ENCODE results near the gene FAM8A1.

Gene FAM8A1

GRCh38 chr6:17600527-17601385, 654 bp downstream of the FAM8A1 start:
- DNase-seq (ENCODE audit: low read depth in 2 of 2): no peak

GRCh38 chr6:17601386-17601703, 1.2 kb downstream of the FAM8A1 start:
- no peak for DNase-seq (ENCODE audit: low read depth in 2 of 2)

DNA sequence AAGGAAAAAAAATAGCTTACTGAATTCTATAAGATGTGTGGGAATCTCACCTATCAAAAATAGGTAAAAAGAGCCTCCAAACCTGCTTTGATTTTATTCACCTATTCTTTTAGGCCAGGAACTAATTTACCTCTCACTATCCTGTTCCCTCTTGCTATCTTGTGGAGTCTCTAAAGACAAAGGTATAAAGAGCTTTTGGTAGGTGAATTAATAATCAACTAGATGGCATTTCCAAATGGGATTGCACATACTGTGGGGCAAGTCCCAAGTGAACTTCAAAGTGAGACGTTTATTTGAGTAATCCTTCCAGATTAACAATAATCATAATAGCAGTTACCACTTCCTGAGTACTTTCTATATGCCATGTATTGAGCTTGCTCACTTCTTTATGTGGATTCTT, 2.8 kb downstream of the FAM8A1 start:
- DNase-seq (ENCODE audit: low read depth in 2 of 2): no peak

DNA sequence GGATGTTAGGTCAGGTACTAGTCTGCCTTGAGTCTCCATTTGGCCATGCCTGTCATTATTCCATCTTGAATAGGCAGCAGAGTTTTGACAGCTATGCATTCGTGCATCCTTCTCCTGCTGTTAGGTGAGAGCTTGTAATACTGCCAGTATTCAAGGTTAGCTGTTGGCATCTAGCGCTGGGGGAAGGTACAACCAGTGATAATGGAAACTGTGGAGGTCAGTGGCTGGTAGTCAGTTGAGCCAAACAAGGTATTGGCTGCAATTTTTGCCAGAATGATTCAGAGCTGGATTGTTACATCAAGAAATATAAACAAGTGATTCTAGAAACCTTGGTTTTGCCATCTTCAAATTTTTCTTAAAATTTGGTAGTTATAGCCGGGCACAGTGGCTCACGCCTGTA, 6.5 kb downstream of the FAM8A1 start:
- DNase-seq (ENCODE audit: low read depth in 2 of 2): no peak

- no peak for DNase-seq (ENCODE audit: low read depth in 2 of 2)
Measured at GRCh38 chr6:17610835-17611234, 10.7 kb downstream of the FAM8A1 start.

DNA sequence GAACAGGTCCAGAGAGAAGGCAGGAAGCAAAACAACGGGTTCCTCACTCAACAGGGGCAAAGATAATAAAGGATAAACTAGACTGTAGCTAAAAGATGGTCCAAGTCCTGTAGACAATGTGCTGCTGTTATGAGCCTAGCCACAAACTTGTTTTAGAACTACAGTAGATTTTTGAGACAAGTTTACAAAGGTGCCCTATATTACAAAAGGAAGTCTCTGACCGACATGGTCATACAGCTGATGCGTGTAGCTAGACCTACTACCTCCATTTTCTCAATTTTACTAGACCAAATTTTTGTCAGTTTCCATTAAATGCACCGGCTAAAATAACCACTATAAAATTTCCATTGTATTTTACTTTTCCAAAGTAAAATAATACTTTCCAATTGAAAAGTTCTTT, 11.9 kb downstream of the FAM8A1 start:
- no peak for DNase-seq (ENCODE audit: low read depth in 2 of 2)

DNA sequence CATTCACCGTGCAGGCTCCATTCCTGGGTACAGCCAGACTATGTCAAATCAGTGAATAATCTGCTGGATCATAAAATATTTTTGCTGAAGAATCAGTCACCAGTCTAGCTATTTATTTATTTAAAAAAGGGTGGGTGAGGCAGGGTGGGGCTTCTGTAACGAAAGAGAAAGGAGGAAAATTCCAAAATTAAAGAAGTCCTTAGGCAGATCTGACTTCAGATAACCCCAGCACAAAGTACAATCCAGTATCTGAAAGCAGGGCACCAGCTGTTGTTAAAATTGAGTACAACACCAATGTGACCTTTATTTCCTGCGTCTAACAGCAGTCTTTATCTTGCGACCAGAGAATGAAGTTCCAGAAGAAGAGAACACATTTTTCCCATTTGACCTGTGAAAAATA, 15.7 kb downstream of the FAM8A1 start:
- no peak for DNase-seq (ENCODE audit: low read depth in 2 of 2)

GRCh38 chr6:17621003-17621402, 20.9 kb downstream of the FAM8A1 start:
- DNase-seq (ENCODE audit: low read depth in 2 of 2): no peak

DNA sequence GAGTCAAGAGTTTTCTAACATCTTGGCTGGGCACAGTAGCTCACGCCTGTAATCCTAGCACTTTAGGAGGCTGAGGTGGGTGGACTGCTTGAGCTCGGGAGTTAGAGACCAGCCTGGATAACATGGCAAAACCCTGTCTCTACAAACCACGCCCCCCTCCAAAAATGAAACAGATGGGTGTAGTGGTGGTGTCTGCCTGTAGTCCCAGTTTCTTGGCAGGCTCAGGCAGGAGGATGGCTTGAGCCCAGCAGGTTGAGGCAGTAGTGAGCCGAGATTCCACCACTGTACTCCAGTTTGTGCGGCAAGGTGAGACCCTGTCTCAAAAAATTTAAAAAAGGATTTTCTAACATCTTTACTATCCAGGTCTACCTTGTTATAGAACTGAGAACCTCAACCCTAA, 22.0 kb downstream of the FAM8A1 start:
- no peak for DNase-seq (ENCODE audit: low read depth in 2 of 2)

GRCh38 chr6:17624396-17624795, 24.3 kb downstream of the FAM8A1 start:
- DNase-seq (ENCODE audit: low read depth in 2 of 2): no peak

- no peak for DNase-seq (ENCODE audit: low read depth in 2 of 2)
Measured at GRCh38 chr6:17628873-17629272, 28.8 kb downstream of the FAM8A1 start.

- no peak for DNase-seq (ENCODE audit: low read depth in 2 of 2)
Measured at GRCh38 chr6:17629824-17630510, 29.9 kb downstream of the FAM8A1 start.

DNA sequence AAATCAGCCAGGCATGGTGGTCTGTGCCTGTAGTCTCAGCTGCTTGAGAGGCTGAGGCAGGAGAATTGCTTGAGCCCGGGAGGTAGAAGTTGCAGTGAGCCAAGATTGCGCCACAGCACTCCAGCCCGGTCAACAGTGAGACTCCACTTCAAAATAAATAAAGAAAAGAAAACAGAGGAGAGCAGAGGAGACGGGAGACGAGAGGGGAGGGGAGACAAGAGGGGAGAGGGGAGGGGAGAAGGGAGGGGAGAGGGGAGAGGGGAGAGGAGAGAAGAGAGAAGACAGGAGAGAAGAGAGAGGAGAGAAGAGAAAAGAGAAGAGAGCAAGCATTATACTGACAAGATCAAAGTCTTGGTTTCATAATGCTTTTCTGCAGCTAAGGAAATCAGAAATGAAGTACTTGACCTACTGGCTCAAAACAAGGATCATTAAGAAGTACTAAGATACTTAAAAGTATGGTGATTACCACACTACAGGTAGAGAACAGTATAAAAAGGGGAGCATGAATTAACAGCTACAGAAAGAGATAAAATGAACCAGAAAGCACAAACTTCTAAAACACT, 30.5 kb downstream of the FAM8A1 start:
- no peak for DNase-seq (ENCODE audit: low read depth in 2 of 2)

DNA sequence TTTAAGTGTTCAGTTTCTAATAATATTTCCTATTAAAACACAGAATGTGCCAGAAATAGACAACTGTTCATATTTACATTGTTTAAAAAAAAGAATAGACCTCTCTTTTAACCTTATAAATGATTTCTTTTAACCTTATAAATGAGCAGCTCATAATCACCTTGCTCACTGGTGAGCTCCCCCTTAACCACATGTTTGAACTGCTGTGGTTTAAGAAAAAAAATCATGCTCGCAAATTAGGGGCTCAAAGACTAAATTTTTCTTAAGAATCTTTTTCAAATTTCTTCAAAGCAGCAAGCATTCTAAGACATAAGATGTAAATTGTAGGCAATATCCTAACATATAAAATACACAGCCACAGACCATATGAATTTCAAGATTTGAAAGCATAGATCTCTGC, 32.8 kb downstream of the FAM8A1 start:
- no peak for DNase-seq (ENCODE audit: low read depth in 2 of 2)

DNA sequence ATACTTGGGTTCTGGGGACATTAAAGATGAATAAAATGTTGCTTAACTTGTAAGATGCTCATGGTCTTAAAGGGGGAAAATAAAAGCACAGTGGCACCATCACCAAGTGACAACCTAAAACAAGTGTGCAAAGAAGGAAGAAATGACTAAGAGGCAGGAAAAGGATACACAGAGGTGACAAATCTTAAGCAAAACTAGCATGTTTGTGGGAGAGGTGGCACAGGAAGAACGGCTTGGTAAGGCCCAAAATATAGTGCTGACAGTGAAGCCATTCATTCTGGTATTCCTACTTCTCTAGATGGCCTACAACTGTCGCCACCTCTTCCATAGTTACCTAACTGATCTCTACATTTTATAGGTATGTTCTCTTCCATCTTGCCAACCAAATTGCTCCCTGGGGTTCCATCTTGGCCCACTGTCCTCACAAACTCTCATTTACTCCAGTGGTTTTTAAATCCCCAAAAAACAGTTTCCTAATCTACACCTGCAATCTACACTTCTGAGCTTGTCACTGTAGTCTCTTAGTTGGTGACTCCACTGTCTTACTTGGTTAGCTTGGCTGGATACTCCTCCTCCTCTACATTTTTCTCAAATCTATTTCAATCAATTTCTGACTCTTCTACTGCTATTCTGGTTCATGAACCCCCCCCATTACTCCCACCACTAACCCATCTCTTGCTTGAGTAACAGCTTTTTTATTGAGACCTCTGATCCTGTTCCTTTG, 33.5 kb downstream of the FAM8A1 start:
- DNase-seq (ENCODE audit: low read depth in 2 of 2): no peak

GRCh38 chr6:17635568-17635967, 35.5 kb downstream of the FAM8A1 start:
- DNase-seq (ENCODE audit: low read depth in 2 of 2): no peak

DNA sequence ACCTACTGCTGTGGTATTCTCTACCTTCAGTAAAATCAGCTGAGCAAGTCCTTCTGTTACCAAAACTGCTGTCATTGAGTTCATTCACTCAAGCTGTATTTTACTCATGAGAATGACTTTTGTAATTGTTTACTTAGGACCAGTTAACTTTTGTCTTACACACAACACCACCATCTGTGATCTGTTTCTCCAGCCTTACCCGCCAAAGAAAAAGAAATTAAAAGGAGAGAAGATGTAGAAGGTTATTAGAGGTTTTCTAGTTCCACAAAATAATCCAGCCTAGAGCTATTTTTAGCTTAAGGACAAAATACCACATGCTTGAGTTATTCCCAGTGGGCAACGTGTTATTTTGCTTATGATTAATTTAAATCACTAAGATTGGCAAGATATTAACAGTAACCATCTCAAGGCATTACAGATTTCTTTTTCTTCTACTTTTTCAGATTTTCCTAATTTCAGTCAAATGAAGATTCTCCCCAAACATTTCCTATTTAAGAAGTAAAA, 38.2 kb downstream of the FAM8A1 start:
- DNase-seq (ENCODE audit: low read depth in 2 of 2): no peak

GRCh38 chr6:17640477-17640917, 40.4 kb downstream of the FAM8A1 start:
- DNase-seq (ENCODE audit: low read depth in 2 of 2): peak; percentile 8 to 9

DNA sequence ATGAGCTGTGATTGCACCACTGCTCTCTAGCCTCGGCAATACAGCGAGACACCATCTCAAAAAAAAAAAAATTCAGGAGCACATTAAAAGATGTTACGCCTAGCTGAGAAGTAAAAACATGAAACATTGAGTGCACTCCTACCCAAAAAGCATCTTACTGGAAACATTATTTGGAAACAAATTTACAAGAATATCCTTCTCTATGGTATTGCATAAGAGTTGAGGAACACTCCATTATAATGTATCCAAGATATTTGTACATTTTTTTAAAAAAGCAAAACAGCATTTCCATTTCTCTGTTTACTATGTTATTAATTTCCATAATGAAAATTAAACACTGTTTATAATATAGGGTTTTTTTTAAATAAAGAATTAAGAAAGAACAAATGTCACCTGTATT, 48.6 kb downstream of the FAM8A1 start:
- no peak for DNase-seq (ENCODE audit: low read depth in 2 of 2)

DNA sequence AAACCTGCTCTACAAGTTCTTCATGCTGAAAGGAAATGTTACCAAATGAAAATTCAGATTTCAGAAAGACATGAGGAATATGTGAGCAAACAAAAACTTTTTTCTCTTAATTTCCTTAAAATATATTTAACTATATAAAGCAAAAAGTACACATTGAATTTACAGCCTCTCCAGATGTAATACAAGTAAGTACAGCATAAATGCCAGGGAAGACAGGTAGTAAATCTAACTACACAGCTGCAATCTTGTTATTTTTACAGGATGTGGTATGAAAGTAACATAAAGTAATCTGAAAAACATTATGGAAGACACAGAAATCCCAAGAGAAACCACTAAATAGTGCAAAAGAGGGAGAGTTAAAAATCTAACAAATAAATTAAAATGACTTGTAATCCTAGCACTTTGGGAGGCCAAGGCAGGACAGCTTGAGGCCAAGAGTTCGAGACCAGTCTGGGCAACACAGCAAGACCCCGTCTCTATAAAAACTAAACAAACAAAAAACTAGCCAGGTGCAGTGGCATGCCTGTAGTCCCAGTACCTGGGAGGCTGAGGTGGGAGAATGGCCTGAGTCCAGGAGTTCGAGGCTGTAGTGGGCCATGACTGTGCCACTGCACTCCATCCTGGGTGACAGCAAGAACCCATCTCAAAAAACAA, 50.7 kb downstream of the FAM8A1 start:
- no peak for DNase-seq (ENCODE audit: low read depth in 2 of 2)

DNA sequence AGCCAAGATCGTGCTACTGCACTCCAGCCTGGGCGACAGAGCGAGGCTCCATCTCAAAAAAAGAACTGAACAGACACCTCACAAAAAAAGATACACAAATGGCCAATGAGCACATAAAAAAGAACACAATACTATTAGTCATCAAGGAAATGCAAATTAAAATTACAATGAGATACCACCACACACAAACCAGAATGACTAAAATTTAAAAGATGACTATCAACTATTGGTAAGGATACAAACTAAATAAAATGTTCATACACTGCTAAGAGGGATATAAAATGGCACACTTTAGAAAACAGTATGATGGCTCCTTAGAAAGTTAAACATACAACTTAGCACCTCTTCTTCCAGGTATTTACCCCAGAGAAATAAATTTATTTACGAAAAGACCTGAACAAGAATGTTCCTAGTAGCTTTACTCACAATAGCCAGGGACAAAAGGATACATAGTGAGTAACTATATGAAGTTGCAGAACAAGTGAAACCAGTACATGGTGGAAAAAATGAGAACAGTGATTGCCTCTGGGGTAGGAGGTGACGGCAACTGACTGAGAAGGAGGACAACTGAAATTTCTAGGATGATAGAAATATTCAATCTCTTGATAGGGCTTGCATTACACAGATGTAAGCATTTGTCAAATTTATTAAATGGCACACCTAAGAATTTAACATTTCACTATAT, 53.2 kb downstream of the FAM8A1 start:
- no peak for DNase-seq (ENCODE audit: low read depth in 2 of 2)
